GM12878 (cell line): ENCODE measurements around the gene INSL3.

Source experiments
- CHD2 ChIP-seq: IDR thresholded peaks from 2 replicates; pipeline ENCODE4 v1.6.1; 2011; ENCODE audit warnings: low read depth, low read length, improper control_type of control experiment, borderline replicate concordance
- CTCF ChIP-seq, 3 experiments: IDR thresholded peaks in 2 of 3; conservative IDR thresholded peaks in 1 of 3; 2 replicates each; pipeline ENCODE4 v1.5.1; 2011; ENCODE audit warnings: low read depth in 3 of 3, low read length in 3 of 3, mild to moderate bottlenecking in 3 of 3, control low read depth in 2 of 3, moderate library complexity in 2 of 3, inconsistent platforms in 1 of 3, mixed read lengths in 1 of 3; ENCODE audit not compliant: control insufficient read depth in 2 of 3, insufficient read depth in 1 of 3; ENCODE audit errors: extremely low read depth in 1 of 3
- EZH2 ChIP-seq: IDR thresholded peaks from 2 replicates; pipeline ENCODE4 v1.6.1; 2012; ENCODE audit warnings: low read depth, mild to moderate bottlenecking, control low read depth, inconsistent platforms, low read length, borderline replicate concordance; ENCODE audit not compliant: control insufficient read depth
- JUND ChIP-seq: IDR thresholded peaks from 2 replicates; pipeline ENCODE4 v1.6.1; 2012; ENCODE audit warnings: low read depth, mild to moderate bottlenecking, low read length, improper control_type of control experiment, moderate library complexity
- RELA ChIP-seq: fragments of 450-650 bp; IDR thresholded peaks from 2 replicates; pipeline ENCODE4 v1.8.0; 2014; ENCODE audit warnings: borderline replicate concordance; ENCODE audit not compliant: partially characterized antibody
- ZNF274 ChIP-seq: IDR thresholded peaks from one replicate; pipeline ENCODE4 v1.8.0; 2011; ENCODE audit not compliant: insufficient read length, insufficient read depth

GRCh38 chr19:17855280-17856152 lies 34.2 kb upstream of the INSL3 start:
- peak; percentile 64 for TF ChIP-seq RELA
- no peak for TF ChIP-seq CHD2
- no peak for TF ChIP-seq EZH2
- TF ChIP-seq CTCF (IDR thresholded peaks at IDR 0.05 in 2 of 3, conservative IDR thresholded peaks at IDR 0.05 in 1 of 3; ENCODE audit: control insufficient read depth in 2 of 3, extremely low read depth in 1 of 3, insufficient read depth in 1 of 3, low read depth in 3 of 3, low read length in 3 of 3): peak; percentile 97 to 99 (median 99); a peak in 5 of 6 replicates
- TF ChIP-seq JUND: no peak
- no peak for TF ChIP-seq ZNF274
